Measurements from ENCODE around the gene AMPD2.
"Not testable (repeated sequence)": the region's sequence is repeated elsewhere in the genome, so short reads cannot be mapped to it uniquely, and the experiment has no call there.

The AMPD2 gene

GRCh38 chr1:109671067-109671466 lies 51.4 kb downstream of the AMPD2 start:
- ChIA-PET POLR2A (interaction anchor here (1.4 kb wide), 1 partner anchor 69 kb away, joined by 4 read pairs; no protein-coding TSS in a partner anchor), CTCF (interaction anchor here (0.6 to 0.8 kb wide), 2 partner anchors 31 to 47 kb away, joined by 3 read pairs; no protein-coding TSS in a partner anchor)
- TF ChIP-seq SUZ12 (IDR thresholded peaks at IDR 0.05) = no peak
- no peak for TF ChIP-seq L3MBTL2 (conservative IDR thresholded peaks at IDR 0.05)
- TF ChIP-seq TARDBP (IDR thresholded peaks at IDR 0.05) = no peak
- TF ChIP-seq FOXA1 (IDR thresholded peaks at IDR 0.05) = no peak
- TF ChIP-seq LEF1 (IDR thresholded peaks at IDR 0.05; ENCODE audit: borderline replicate concordance) = no peak
- TF ChIP-seq CTBP1 (IDR thresholded peaks at IDR 0.05; ENCODE audit: borderline replicate concordance) = no peak
- no peak for TF ChIP-seq FOXM1 (IDR thresholded peaks at IDR 0.05; ENCODE audit: borderline replicate concordance)
- TF ChIP-seq ARNT (IDR thresholded peaks at IDR 0.05) = no peak
- TF ChIP-seq FOXK2 (IDR thresholded peaks at IDR 0.05) = no peak
- TF ChIP-seq SP1 (IDR thresholded peaks at IDR 0.05) = no peak
- no peak for TF ChIP-seq HDGF (IDR thresholded peaks at IDR 0.05; ENCODE audit: borderline replicate concordance)
- peak; percentile 2 for DNase-seq (ENCODE audit: extremely low spot score)

DNA sequence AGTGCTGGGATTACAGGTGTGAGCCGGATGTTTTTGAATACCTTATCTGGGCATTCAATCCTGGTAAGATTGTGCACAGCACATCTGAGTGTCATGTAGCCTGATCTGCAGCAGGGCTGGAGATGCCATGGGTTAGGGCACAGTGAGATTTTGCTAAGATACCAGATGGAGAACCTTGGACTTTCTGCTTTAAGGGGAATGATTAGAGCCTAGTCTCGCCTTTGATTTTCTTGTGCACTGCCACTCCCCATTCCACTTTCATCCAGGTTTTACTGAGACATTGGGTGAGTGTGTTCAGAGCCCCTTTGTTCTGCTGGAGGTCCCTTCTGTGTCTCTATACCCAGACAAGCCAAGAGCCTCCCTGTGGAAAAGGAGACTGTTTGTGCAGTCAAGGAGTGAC lies 54.2 kb downstream of the AMPD2 start:
- POLR2A ChIA-PET; DNase-seq (ENCODE audit: extremely low spot score); CTCF ChIA-PET: not testable (repeated sequence)

GRCh38 chr1:109676683-109677381 lies 57.2 kb downstream of the AMPD2 start:
- CTCF ChIA-PET = not testable (repeated sequence)
- DNase-seq (ENCODE audit: extremely low spot score) = peak; percentile 0
- POLR2A ChIA-PET = interaction anchor here (1.1 kb wide), 1 partner anchor 9 kb away, joined by 4 read pairs; the partner anchor contains the start of gene GSTM2

DNA sequence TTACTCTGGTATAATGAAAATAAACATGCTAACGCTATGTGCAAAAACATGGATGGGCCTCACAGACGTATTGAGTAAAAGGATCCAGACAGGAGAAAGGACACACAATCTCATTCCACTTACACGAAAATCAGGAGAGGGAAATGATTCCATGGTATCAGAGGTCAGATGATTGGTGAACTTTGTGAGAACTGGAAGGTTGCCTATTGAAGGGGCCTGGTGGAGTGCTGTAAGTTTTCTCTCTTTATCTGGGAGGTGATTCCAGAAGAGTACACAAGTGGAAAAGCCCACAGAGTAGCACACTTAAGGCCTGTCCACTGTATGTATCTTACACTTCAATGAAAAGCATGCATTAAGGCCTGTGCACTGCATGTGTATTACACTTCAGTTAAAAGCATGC lies 57.8 kb downstream of the AMPD2 start:
- DNase-seq (ENCODE audit: extremely low spot score) = peak; percentile 0
- ChIA-PET POLR2A (interaction anchor here (1.1 kb wide), 1 partner anchor 9 kb away, joined by 4 read pairs; the partner anchor contains the start of gene GSTM2), CTCF (no interaction called here)
- TF ChIP-seq FOXK2 (IDR thresholded peaks at IDR 0.05) = no peak
- no peak for TF ChIP-seq SUZ12 (IDR thresholded peaks at IDR 0.05)
- TF ChIP-seq ZNF384 (IDR thresholded peaks at IDR 0.05) = no peak
- no peak for TF ChIP-seq ELF4 (IDR thresholded peaks at IDR 0.05)
- TF ChIP-seq NFRKB (IDR thresholded peaks at IDR 0.05) = no peak
- no peak for TF ChIP-seq HDGF (IDR thresholded peaks at IDR 0.05; ENCODE audit: borderline replicate concordance)
- TF ChIP-seq BHLHE40 (IDR thresholded peaks at IDR 0.05; ENCODE audit: borderline replicate concordance) = no peak
- TF ChIP-seq SP1 (IDR thresholded peaks at IDR 0.05) = no peak
- TF ChIP-seq TARDBP (IDR thresholded peaks at IDR 0.05) = no peak
- TF ChIP-seq CTBP1 (IDR thresholded peaks at IDR 0.05; ENCODE audit: borderline replicate concordance) = no peak
- no peak for TF ChIP-seq L3MBTL2 (conservative IDR thresholded peaks at IDR 0.05)
- no peak for TF ChIP-seq LEF1 (IDR thresholded peaks at IDR 0.05; ENCODE audit: borderline replicate concordance)
- no peak for TF ChIP-seq PKNOX1 (IDR thresholded peaks at IDR 0.05)
- no peak for TF ChIP-seq FOXM1 (IDR thresholded peaks at IDR 0.05; ENCODE audit: borderline replicate concordance)
- no peak for TF ChIP-seq FOXA1 (IDR thresholded peaks at IDR 0.05)
- TF ChIP-seq ARNT (IDR thresholded peaks at IDR 0.05) = no peak

- DNase-seq (ENCODE audit: extremely low spot score); CTCF ChIA-PET; POLR2A ChIA-PET: not testable (repeated sequence)
Observed at GRCh38 chr1:109678637-109679036, 59.0 kb downstream of the AMPD2 start.
